ENCODE results near the gene ALCAM.

ALCAM gene

GRCh38 chr3:105366326-105367062, at the start of gene ALCAM:
Gene ALCAM, plus strand, starts transcription at chr3:105366909.
- FAIRE-seq, result peak; percentile 86

DNA sequence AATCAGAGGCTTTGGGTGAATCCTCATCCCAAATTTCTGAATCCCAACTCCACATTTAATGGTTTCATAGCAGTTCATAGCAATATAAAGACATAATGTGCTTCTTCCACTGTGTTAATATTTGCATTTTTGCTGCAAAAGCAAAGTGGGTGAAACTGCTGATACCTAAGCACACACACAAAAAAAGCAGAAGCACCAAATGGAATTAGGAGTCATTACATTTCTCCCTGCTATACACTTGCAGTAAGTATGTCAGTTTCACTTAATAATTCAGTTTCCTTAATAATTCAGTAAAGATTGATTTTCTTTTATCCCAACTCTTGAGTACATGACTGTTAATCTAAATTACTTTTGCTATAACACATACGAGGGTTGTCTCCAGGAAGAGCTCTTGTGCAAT, 48.9 kb upstream of the ALCAM start:
- no peak for FAIRE-seq

DNA sequence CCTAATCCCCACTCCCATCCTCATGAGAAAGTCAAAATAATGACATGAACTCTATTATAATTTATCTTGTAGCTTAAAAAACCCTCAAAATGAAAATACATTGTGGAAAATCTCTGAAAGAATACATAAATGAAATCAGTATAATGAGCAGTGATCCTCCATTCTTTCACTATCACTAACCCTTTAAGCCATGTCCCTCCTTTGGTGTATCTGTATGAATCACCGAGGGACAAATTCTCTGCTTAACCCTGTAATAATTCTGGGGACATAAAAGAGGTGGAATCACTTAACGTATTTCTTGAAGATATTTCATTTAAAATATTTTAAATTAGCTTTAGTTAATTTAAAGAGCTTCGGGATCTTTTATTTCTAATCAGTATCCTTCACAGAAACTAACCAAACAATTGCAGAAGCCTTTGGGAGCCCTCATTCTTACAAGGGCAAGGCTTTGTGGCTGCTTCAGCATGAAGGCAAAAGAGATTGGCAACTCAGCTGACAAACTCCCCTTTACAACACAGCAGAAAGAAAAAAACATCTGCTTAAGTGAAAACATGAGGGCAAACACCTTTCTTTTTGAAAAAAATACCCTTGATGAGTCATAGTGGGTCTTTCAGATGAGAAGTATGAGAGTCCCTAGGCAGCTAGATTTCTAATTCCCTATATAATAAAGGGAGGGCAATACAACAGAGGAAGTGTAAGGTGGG, 44.0 kb upstream of the ALCAM start:
- FAIRE-seq, result no peak

DNA sequence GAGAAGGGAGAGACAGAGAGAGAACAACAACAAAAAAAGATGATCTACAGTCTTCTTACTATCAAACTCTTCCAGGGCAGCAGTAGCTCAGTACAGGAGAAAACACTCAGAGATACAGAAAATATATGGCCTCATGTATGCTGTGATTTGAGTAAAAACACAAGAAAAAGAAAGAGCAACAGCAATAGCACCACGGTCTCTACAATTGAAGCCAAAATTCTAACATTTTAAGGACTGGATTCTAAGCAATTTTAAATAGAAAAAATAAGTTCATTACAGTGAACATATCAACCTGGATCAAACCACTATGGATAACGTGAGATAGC, 43.5 kb upstream of the ALCAM start:
- FAIRE-seq, result no peak

- no peak for FAIRE-seq
These were observed 41.8 kb upstream of the ALCAM start for GRCh38 chr3:105324951-105325350.

DNA sequence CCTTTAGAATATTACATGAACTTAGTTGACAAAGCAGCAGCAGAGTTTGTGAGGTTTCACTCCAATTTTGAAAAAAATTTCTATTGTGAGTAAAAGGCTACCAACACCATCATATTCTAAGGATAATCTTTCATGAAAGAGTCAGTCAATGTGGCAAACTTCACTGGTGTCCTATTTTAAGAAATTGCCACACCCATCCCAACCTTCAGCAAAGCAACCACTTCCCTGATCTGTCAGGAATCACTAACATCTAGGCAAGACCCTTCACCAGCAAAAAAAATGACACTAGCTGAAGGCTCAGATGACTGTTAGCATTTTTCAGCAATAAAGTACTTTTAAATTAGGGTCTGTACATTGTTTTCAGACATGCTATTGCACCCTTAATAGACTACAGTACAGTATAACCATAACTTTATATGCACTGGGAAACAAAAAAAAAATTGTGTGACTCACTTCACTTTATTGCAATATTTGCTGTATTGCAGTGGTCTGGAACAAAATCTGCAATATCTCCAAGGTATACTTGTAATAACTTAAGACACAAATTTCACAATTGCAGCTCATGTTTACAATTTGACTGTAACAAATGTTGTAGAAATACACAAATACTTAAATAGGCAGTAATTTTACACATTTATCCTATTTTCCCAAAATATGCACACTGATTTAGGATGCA, 38.9 kb upstream of the ALCAM start:
- FAIRE-seq, result no peak

DNA sequence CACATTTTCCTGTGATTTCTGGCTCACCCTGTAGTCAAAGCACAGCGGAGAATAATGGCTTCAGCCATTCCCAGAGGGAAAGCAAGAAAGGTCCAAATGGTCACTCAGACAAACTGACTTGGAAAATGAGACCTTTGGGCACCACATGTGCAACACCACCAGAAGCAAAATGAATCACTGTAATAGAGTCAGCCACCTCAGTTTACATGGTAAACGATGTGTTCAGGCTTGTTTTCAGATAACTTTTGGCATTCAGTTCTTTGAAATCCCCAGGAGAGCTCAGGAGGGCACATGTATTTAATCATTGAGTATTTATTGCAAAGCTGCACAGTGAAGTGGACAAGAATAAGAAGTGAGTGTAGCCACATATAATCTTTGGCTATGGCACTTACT, 38.4 kb upstream of the ALCAM start:
- FAIRE-seq, result no peak

- no peak for FAIRE-seq
These were observed 33.7 kb upstream of the ALCAM start for GRCh38 chr3:105332961-105333360.

DNA sequence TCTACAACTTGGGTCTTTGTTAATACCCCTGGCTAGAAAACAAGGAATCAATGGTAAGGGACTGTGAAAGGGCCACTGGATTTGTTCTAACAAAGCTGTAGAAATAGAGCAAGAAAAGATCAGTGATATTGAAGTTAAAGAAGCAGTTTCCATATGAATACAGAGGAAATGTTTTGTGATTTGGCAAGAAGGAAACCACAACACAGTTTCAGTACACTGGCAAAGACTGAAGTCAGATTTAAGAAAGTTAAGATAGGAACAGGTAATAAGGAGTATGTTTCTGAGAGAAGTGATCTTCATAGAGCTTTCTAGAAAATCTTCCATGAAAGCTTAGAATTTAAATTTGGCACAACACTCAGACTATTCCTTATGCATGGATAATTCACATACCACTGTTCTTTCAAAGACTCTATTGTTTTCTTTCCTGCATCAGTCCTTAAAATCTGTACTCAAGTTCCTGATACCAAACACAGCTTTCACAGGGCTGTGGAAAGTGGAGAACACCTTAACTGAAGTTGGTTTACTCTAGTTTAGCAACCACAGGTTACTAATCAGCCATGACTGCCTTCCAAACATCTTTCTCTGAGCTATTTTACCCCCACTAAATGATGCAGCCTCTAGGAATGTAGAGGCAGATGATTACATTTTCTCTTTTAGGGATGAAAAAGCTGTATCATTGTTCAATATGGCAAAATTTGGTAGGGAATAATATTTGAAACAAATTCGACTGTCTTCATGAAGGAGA, 32.4 kb upstream of the ALCAM start:
- FAIRE-seq, result no peak

DNA sequence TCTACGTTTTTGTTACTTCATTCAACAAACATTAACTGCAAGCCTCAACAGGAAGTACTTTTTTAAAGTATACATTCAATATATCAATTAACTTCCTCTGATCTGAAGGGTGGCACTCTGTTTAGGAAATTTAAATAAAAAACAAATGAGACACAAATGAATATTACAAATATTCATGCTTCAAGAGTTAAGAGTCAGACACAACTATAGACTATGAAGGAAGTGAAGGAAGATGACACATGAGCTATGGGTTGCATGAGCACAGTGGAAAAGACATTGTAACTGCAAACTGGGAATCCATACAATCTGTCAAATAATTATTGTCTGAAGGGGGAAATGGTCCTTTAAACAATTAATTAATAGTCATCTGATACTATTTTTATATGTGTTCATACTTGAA, 26.8 kb upstream of the ALCAM start:
- no peak for FAIRE-seq

DNA sequence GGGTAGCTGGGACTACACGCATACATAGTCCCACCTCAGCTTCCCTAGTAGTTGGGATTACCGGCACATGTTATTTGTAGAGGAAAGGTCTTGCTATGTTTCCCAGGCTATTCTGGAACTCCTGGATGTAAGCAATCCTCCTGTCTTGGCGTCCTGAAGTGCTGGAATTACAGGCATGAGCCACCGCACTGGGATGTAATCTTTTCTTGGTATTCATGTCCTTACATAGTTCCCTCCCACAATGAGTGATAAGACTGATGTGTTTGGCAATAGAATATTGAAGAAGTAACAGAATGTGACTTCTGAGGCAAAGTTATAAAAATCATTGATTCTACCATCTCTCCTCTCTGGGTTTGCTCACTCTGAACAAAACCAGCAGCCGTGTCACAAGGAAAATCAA, 22.7 kb upstream of the ALCAM start:
- FAIRE-seq, result no peak

DNA sequence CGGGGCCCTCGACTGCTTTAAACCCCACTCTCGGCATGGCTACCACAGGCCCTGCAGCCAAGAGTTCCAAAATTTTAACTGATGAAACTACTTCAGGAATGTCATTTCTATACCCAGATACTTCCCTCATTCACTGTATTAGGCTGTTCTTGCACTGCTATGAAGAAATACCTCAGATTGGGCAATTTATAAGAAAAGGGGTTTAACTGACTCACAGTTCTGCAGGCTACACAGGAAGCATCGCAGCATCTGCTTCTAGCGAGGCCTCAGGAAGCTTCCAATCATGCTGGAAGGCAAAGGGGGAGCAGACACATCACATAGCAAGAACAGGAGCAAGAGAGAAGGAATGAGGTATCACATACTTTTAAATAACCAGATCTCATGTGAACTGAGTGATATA, 21.6 kb upstream of the ALCAM start:
- no peak for FAIRE-seq

DNA sequence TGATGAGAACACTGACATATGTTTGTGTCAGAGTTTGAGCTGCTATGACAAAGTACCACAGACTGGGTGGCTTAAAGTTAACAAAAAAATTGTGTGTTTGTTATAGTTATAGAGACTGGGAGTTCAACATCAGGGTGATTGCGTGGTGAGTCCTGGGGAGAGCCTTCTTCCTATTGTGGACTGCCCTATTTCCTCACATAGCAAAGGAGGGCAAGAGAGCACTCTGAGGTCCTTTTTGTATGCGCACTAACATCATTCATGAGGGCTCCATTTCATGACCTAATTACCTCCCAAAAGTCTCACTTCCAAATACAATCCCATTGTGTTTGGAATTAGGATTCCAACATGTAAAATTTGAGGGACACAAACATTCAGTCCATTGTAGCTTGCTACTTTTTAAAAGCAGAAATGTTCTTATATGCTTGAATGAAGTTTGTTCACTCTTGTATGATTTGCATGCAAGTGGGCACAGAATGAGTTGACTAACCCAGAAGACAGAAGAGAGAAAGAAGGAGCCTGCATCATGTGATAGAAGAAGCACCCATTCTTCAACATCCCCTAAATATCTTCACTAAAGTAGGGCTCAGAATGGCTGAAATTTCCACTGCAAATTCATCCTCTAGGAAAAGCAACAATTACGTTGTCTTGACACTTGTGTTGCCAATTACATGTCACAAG, 18.9 kb upstream of the ALCAM start:
- FAIRE-seq, result no peak

- no peak for FAIRE-seq
These were observed 18.4 kb upstream of the ALCAM start for GRCh38 chr3:105348307-105348706.

DNA sequence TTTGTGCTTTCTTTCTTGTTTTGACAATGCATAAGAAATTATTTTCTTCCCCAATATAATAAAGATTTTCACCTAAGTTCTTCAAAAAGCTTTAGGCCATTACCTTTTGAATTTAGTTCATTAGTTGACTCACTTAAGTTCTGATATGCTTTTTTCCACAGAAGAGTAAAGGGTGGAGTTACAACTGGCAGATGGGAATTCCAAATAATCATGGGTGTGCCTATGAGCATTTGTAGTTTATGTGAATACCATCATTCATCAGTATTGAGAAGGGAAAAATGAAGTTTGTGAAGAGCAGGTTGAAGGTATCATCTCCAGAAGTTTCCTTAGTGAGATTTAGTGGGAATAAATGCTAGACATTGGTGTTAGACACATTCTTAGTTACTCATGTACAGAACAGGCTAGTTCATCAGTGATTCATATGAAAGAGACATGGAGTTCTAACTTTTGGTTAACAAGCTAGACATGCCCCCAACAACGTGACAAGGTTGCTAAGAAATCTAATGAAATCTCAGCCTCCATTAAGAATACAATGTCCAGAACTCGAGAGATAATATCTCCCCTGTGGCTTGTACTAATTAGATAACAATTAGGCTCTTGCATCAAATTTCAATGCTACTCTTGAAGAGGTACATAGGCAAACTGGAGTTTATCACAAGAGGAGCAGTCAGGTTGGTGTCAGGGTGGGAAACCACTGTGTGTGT, 16.9 kb upstream of the ALCAM start:
- FAIRE-seq, result no peak

DNA sequence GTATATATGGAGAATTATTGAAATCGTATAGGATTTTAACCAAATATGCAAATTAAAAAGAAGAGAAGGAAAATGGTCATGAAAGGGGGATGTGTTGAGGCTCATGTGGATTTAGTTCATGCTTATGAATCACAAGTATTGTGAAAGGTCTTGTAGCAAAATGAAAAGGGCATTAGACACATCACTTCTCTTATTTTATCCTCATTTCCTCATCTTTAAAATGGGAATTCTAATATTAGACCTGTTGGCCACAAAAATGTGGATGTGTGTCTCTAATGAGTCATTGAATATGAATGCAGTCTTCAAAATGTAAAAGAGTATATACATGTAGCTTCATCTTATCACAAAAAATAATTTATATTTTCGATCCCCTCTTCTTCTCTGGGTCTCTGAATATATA, 14.9 kb upstream of the ALCAM start:
- FAIRE-seq, result no peak

DNA sequence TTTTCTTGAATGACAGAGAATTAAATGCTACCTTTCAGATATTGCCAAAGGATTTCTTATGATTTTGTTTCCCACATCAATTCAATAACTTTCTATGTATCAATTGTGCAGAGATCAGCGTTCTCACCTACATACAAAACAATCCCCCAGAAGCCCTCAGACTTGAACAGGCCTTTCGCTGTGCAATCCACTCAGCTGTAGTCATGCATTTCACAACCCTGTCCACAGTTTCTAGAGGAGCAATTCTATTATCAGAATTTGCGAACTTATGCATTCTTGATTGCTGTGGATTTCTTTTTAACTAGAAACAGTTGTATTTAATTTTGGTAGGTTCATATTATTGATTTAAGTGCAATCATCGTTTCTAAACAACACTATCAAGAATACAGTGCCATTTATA, 13.7 kb upstream of the ALCAM start:
- FAIRE-seq, result no peak

DNA sequence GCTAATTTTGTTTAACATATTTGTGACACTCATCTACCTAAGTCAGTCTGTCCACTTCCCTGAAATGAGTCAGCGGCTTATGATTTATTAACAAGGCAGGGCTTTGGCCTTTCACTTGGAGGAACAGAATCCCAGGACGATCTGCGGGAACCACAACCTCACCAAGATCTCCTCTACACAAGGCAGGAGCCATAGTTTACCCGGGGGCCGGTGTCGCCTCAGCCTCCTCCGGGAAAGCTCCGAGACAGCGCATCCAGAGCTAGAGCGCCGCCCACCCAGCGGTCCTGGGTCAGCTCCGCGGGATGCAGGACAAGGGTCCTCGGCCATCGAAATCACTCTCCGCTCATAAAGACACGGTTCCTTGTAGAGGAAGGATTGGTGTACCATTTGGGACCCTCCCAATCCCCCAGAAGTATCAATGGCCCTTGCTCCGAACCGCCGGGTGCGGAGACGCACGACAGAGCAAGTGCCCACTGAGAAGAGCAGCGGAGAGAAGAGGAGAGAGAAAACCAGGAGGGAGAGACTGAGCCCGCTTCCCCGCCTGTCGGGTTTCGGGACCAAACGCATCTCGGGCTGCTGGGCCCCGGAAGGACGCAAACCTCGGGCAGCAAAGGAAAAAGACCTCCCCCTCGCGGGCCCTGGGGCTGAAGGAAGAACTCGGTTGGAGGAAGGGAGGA, 13.1 kb upstream of the ALCAM start:
- no peak for FAIRE-seq

- no peak for FAIRE-seq
These were observed 12.3 kb upstream of the ALCAM start for GRCh38 chr3:105354429-105354828.

DNA sequence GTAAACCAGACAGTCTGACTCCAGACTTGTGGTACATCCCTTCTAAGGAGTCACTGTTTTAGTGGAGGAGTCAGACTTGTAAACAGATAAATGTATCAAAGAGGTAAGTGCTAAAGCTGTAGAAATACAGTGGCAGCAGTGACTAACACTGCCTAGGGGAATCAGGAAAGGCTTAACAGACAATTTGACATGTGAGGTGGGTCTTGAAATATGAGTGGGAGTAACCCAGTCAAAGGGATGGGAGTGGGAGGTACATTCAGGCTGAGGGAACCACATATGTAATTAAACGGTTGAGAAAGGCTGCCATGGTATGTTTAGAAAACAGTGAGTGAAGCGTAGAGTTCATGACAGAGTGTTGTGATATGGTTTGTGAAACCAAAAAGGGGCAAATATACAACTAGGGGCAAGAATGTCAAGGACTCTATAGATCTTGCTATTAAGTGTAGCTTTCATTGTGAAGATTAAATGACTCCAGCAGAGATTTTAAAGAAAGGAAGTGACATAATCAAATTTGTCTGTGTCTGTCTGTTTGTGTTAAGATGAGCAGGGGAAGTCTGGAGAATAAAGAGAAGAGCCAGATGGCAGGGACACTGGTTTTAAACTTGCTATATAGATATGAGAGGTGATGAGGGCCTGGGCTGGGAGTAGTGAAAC, 11.2 kb upstream of the ALCAM start:
- no peak for FAIRE-seq

DNA sequence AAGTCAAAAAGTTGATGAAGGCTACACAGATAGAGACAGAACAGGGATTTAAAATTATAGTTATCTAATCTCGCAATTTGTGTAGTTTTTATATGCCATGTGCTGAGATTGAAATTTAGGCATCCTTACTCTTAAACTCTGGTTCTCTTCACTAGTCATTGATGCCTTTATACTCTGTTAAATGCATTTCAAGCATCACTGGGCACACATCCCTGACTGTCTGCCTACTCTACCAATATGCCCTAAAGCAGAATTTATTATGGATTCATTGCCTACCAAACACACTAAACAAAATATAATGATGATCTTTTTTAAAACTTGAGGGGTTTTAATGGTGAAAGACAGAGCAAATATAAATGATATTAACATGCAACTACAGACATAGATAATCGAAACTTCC, 10.3 kb upstream of the ALCAM start:
- no peak for FAIRE-seq

Measured in A204.1 (cell line).